Ishikawa (cell line): ENCODE measurements around the gene S100A13.

Experiments used
- CEBPB ChIP-seq: IDR thresholded peaks from 2 replicates; pipeline ENCODE4 v1.6.1; 2012
- CREB1 ChIP-seq: IDR thresholded peaks from 2 replicates; pipeline ENCODE4 v1.6.1; 2012; ENCODE audit warnings: low read depth
- EGR1 ChIP-seq: IDR thresholded peaks from 2 replicates; pipeline ENCODE4 v1.6.1; 2012
- EP300 ChIP-seq: IDR thresholded peaks from 2 replicates; pipeline ENCODE4 v1.6.1; 2012; ENCODE audit warnings: borderline replicate concordance
- FOXM1 ChIP-seq: IDR thresholded peaks from 2 replicates; pipeline ENCODE4 v1.6.1; 2012; ENCODE audit warnings: low read depth, borderline replicate concordance
- NFIC ChIP-seq: IDR thresholded peaks from 2 replicates; pipeline ENCODE4 v1.6.1; 2012
- RAD21 ChIP-seq: IDR thresholded peaks from 2 replicates; pipeline ENCODE4 v1.6.1; 2012; ENCODE audit warnings: low read depth
- TAF1 ChIP-seq: IDR thresholded peaks from 2 replicates; pipeline ENCODE4 v1.6.1; 2012; ENCODE audit warnings: low read depth, mild to moderate bottlenecking
- TCF12 ChIP-seq: IDR thresholded peaks from 2 replicates; pipeline ENCODE4 v1.6.1; 2012; ENCODE audit warnings: low read depth
- TEAD4 ChIP-seq: IDR thresholded peaks from 2 replicates; pipeline ENCODE4 v1.6.1; 2012
- USF1 ChIP-seq: IDR thresholded peaks from 2 replicates; pipeline ENCODE4 v1.6.1; 2012
- YY1 ChIP-seq: IDR thresholded peaks from 2 replicates; pipeline ENCODE4 v1.6.1; 2012; ENCODE audit warnings: low read depth
- ZBTB7A ChIP-seq: IDR thresholded peaks from 2 replicates; pipeline ENCODE4 v1.6.1; 2012; ENCODE audit warnings: low read depth
- TF ChIP-seq, protein P1 (sequence below): IDR thresholded peaks from 2 replicates; pipeline ENCODE4 v1.6.1; 2012; ENCODE audit warnings: low read depth, mild to moderate bottlenecking
- TF ChIP-seq, protein P2 (sequence below): IDR thresholded peaks from 2 replicates; pipeline ENCODE4 v1.6.1; 2012

S100A13 gene

GRCh38 chr1:153633161-153633753 is 6.0 kb upstream of the S100A13 start:
- TF ChIP-seq CREB1, result no peak
- TF ChIP-seq NFIC, result no peak
- TF ChIP-seq EP300, result no peak

- TF ChIP-seq EGR1 (no peak), RAD21 (no peak), FOXM1 (no peak), USF1 (no peak), YY1 (no peak), ZBTB7A (no peak), TEAD4 (no peak), CEBPB (no peak), EP300 (no peak), TCF12 (no peak), TAF1 (no peak), NFIC (no peak)
- TF ChIP-seq, protein P1, sequence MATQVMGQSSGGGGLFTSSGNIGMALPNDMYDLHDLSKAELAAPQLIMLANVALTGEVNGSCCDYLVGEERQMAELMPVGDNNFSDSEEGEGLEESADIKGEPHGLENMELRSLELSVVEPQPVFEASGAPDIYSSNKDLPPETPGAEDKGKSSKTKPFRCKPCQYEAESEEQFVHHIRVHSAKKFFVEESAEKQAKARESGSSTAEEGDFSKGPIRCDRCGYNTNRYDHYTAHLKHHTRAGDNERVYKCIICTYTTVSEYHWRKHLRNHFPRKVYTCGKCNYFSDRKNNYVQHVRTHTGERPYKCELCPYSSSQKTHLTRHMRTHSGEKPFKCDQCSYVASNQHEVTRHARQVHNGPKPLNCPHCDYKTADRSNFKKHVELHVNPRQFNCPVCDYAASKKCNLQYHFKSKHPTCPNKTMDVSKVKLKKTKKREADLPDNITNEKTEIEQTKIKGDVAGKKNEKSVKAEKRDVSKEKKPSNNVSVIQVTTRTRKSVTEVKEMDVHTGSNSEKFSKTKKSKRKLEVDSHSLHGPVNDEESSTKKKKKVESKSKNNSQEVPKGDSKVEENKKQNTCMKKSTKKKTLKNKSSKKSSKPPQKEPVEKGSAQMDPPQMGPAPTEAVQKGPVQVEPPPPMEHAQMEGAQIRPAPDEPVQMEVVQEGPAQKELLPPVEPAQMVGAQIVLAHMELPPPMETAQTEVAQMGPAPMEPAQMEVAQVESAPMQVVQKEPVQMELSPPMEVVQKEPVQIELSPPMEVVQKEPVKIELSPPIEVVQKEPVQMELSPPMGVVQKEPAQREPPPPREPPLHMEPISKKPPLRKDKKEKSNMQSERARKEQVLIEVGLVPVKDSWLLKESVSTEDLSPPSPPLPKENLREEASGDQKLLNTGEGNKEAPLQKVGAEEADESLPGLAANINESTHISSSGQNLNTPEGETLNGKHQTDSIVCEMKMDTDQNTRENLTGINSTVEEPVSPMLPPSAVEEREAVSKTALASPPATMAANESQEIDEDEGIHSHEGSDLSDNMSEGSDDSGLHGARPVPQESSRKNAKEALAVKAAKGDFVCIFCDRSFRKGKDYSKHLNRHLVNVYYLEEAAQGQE, result no peak
- TF ChIP-seq, protein P2, sequence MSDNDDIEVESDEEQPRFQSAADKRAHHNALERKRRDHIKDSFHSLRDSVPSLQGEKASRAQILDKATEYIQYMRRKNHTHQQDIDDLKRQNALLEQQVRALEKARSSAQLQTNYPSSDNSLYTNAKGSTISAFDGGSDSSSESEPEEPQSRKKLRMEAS, result no peak
These were observed 4.0 kb upstream of the S100A13 start for GRCh38 chr1:153631047-153632022.

GRCh38 chr1:153630384-153630783 is 3.1 kb upstream of the S100A13 start:
- TF ChIP-seq TAF1 (no peak), USF1 (no peak), FOXM1 (no peak), EP300 (no peak), TCF12 (no peak), RAD21 (no peak), EGR1 (no peak), CEBPB (no peak), YY1 (no peak), CREB1 (no peak)
- TF ChIP-seq, protein P1, result no peak

DNA sequence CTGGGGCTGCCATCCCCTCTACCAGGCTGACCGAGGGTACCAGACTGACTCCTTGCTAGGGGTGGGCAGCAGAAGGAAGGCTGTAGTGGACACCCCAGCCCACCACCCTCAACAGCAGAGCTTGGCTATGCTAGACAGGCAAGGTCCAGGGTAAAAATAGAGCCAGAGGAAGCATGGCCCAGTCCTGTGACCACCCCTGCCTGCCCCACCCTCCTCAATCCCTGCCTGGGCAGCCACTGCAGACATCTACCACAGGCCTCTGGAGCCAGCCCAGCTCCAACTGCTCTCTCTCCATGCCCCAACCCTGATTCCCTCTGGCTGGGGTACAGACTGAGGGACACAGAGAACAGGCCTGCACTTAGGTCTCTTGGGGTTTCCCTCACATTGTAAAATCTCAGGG is 2.7 kb upstream of the S100A13 start:
- TF ChIP-seq FOXM1 (no peak), TCF12 (no peak), RAD21 (no peak), TEAD4 (no peak), TAF1 (no peak), CREB1 (no peak)
- TF ChIP-seq, protein P2, result no peak
- TF ChIP-seq, protein P1, result no peak
